DMS79 (cell line): ENCODE data around the gene MYO7A.

ENCODE experiments used
- DNase-seq: peaks from one replicate; lab custom pipeline; 2025; lab: John Stamatoyannopoulos, UW

Gene MYO7A

DNA sequence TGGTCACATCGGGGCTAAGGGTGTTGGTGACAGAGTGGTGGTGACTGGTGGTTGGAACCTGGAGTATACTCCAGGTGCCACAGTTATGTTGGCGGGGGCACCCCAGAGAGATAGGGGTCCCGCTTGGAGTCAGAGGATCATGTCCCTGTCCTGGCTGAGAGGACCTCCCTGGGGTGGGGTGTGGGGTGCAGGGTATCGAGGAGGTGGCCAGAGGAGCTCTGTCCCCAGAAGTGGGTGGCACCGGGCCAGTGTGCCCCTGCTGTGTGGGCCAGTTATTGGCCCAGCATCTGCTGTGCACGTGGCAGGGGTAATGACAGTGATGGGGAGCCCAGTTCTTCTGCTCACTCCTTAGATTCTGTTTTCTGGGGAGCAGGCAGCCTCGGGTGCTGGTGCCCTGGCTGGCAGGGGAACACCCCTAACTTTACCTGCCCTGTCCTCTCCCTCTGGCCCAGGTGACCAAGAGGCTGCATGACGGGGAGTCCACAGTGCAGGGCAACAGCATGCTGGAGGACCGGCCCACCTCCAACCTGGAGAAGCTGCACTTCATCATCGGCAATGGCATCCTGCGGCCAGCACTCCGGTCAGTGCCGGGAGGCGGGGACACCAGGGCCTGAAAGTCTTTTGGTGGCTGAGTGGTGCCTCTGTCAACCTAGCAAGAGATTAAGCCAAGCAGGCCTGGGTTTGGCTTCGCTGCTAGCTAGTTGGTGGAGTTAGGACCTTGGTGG is 56.3 kb downstream of the MYO7A start:
- no peak for DNase-seq

DNA sequence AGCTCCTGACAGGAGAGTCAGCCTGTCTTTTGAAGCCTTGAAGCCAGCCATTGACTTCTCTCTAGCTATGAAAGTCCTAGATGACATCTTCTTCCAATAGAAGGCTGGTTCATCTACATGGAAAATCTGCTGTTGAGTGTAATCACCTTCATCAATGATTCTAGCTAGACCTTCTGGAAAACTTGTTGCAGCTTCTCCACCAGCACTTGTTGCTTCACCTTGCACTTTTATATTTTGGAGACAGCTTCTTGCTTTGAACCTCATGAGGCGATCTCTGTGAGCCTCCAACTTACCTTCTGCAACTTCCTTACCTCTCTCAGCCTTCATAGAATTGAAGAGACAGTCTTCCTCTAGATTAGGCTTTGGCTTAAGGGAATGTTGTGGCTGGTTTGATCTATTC is 58.3 kb downstream of the MYO7A start:
- no peak for DNase-seq

DNA sequence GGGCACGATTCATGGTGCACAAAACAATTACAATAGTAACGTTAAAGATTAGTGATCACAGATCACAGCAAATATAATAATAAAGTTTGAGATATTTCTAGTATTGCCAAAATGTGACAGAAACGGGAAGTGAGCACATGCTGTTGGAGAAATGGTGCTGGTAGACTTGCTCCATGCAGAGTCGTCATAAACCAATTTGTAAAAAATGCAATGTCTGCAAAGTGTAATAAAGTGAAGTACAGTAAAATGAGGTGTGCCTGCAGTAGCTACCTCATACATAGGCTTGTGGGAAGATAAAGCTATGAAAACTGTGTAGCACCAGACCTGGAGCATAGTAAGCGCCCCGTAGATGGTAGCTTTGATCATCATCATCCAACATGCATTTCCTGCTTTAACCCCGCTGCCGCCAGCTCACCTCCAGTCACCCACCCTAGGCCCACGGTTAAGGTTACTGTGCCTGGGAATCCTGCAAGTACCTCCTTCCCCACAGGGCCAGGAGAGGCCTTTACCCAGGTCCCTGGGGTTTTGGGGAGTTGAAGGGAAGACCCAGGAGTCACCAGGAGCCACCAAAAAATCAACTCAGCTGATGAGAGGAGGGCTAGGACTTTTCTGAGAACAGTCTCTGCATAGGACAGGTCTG is 59.2 kb downstream of the MYO7A start:
- DNase-seq: no peak

- peak; percentile 48 for DNase-seq
Measured at GRCh38 chr11:77187776-77188632, 60.0 kb downstream of the MYO7A start.

- DNase-seq: no peak
Measured at GRCh38 chr11:77188633-77189491, 60.8 kb downstream of the MYO7A start.

DNA sequence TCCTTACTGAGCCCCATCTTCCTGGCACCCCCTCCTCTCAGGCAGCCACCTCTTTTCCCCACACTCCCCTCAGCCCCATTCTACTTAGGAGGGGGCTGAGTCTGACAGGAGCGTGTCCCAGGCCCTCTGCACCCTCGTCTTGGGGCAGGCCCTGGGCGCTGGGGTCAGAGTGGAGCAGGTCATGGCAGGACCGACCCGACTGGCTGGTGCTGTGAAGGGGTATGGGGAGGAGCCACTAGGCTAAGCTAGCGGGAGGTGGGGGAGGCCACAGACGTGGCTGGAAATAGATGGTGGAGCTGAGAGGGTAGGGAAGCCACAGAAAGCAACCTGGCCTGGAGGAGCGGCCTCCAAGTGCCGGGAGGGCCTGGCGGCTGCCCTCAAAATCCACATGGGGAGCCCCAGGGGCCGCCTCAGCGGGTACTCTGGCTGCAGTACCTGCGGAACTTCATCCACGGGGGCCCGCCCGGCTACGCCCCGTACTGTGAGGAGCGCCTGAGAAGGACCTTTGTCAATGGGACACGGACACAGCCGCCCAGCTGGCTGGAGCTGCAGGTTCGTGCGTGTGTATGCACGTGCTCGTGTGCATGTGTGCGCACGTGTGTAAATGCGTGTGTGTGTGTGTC is 61.7 kb downstream of the MYO7A start:
- DNase-seq: no peak

DNA sequence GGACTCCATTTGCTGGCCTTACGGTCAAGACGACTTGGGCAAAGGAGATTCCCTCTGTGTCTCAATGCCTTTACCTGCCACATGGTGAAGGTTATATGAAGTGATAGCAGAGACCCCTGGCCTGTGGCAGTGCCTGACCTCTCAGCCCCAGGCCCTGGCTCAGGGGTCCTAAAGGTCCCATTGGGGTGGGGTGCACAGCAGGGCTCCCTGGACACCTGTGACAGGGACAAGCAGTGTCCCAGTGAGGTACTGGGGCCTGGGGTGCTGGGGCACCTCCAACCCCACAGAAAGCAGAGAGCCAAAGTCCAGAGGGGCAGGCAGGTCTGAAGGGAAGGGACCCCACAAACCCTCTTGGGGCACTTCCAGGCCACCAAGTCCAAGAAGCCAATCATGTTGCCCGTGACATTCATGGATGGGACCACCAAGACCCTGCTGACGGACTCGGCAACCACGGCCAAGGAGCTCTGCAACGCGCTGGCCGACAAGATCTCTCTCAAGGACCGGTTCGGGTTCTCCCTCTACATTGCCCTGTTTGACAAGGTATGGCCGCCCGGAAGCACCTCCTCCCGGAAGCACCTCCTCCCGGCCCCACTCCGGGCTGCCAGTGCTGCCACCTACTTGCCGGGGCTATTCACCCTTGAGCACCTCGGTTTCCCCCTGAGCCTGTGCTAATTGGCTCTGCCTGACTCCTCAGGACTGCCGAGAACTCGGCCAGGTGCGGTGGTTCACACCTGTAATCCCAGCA is 62.5 kb downstream of the MYO7A start:
- no peak for DNase-seq

DNA sequence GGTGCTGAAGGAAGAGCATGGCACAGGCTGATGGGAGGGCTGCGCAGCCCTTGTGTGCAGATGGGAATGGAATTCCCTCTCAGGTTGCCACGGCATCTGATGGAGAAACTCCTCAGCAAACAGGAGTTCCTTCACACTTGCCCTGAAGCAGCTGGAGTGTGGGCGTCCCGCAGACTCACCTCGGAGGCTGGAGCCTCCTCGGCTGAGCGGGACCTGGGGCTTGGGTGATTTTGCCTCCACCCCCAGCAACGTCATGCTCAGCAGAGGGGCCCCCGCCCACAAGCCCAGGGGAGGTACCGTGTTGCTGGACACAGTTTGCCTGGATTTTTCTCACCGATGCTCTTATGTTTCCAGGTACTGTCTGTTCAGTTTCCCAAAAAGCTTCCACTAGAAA is 63.4 kb downstream of the MYO7A start:
- no peak for DNase-seq

DNA sequence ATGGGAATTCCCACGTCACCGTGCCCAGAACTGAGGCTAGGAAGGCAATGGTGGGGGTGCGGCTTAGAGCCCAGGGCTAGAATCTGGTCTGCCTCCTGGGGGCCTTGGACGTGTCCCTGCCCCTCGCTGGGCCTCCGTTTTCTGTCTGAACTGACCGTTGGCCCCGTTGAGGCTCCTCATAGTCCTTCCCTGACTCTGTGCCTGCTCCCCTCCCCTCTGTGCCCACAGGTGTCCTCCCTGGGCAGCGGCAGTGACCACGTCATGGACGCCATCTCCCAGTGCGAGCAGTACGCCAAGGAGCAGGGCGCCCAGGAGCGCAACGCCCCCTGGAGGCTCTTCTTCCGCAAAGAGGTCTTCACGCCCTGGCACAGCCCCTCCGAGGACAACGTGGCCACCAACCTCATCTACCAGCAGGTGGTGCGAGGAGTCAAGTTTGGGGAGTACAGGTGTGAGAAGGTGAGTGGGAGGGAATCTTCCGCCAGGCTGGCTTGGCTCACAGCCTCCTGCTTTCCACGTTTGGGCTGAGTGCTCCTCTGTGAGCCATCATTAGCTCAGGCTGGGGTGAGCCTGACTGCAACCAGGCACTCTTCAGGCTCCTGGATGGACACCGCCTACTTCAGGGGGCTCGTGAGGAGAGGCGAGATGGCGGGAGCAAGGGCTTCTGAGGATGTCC is 63.9 kb downstream of the MYO7A start:
- DNase-seq: no peak

DNA sequence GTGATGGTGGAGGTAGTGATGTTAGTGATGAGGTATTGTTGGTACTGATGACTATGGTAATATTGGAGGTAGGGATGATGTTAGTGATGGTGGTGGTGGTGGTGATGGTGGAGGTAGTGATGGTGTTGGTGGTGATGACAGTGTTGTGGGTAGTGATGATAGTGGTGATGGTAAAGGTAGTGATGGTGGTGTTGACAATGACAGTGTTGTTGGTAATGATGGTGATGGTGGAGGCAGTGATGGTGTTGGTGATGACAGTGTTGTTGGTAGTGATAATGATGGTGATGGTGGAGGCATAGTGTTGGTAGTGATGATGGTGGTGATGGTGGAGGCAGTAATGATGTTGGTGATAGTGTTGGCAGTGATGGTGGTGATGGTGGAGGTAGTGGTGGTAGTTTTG is 65.1 kb downstream of the MYO7A start:
- DNase-seq: no peak

DNA sequence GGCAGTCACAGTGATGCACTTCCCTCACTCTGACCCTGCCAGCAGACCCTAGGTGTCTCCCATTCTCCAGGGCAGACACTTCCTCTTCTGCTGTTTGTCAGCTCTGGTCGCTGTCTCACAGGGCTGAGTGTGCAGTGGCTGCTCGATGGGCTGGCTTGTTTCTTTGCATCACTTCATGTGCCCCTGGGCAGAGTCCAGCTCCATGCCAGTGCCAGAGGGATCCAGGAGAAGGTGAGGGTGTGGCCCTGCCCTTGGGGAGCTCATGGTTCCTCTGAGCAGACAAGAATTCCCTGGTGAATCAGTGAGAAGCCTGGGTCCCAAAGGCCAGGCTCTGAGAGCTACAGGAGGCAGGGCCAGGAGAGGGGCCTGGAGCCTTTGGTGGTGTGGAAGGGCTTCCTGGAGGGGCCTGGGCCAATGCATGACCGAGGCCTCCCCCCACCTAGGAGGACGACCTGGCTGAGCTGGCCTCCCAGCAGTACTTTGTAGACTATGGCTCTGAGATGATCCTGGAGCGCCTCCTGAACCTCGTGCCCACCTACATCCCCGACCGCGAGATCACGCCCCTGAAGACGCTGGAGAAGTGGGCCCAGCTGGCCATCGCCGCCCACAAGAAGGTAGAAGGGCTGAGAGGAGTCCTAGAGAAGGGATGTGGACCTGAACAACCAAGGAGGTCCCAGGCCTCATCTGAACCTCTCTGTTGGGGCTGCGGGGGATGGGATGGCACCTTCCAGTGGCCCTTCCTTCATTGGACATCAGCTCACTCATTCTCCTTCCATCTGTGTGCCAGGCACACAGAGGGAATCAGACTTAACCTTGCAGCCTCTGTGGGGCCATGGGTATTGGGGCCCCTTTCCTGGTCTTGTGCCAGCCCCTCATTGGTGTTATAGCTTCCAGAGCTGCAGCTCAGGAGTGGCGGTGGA is 66.1 kb downstream of the MYO7A start:
- DNase-seq: no peak

DNA sequence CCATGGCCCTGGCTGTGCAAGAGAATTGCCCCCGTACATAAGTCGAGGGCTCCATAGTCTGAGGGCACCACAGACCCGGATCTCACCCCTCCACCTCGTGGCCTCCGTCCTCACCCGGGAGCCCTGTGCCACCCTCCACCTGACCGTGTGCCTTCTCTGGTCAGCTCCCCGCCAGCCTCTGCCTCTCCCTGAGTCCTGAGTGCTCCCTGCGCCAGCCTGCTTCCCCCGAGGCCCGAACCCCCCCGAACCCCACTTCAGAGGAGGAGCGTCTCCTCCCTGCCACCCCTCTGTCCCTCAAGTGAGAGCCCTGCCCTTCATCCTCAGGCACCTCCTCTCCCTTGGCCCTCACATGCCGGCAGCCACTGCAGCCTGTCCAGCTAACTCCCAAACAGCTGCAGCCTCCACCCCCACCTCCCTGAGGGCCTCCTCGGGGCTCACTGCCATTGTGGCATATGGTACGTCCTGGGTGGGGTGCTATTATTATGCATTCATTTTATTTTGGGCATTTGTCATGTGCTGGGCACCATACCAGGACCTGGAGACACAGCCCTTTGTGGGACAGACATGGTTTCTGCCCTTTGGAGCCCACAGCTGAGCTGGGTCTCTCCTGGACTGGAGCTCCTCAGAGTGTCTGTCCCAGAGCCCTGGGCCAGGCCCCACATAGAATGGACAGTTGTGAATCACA is 67.2 kb downstream of the MYO7A start:
- no peak for DNase-seq

DNA sequence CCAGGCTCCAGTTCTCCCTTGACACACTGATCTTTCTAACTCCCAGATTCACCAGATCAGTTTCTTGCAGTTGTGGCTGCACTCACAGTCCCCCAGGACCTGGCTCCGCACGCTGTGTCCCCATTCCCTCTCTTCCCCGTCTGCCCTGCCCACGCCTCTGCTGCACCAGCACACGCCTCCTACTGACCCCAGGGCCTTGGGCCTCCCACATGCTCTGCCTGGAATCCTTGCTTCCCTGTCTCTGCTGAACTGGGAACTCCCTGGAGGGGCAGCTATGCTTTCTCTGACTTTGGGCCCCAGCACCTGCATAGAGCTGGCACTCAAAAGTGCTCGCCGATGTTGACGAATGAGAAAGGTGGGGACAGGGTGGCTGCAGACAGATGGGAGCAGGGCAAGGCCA is 68.9 kb downstream of the MYO7A start:
- no peak for DNase-seq

DNA sequence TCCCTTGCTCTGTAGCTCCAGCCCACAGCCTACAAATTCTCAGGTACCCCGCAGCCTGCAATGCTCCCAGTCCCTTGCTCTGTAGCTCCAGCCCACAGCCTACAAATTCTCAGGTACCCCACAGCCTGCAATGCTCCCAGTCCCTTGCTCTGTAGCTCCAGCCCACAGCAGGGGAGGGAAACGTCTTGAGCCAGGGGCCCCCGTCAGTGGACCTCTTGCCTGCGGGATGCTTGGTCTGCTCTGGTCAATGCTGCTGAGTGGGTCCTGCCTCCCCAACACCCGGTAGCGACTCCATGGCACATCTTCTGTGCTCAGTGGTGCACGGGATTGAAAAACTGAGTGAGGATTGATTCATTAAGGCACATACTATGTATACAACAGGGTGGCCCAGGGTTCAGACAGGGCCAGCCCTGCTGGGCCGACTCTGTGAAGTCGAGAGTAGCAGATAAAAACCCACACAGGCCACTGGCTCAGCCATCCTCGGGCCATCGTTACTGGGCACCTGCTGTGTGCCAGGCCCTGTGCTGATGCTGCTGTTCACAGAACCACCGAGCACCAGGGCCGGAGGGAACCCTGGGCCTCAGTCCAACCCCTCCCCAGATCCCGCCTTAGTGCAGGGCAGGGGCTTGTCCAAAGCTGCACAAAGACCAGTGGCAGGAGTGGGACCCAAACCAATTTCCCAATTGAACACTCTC is 69.7 kb downstream of the MYO7A start:
- no peak for DNase-seq

GRCh38 chr11:77198440-77198849 is 70.4 kb downstream of the MYO7A start:
- DNase-seq: no peak

DNA sequence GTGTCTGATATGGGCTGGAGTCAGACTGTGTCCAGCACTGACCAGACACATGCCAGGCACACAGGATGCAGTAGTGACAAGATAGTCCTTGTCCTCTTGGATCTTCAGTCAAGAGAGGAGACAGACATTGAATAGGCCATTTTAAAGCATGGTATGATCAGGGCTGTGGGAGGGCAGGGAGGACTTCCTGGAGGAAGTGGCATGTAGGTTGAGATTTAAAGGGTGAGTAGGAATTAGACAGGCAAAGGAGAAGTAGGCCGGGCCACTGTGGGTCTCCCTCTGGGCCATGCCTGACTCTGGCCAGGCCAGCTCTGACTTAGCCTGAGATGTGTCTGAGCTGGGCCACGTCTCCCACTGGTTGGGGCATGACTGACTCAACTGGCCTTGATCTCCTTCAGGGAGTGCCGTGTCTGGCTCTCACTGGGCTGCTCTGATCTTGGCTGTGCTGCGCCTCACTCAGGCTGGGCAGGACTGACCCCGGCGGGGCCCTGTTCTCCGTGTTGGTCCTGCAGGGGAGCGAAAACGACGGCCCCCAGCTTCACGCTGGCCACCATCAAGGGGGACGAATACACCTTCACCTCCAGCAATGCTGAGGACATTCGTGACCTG is 71.2 kb downstream of the MYO7A start:
- DNase-seq: no peak
